ENCODE results near the gene MOB3B. TPM values are rescaled to one million over a fixed set of nuclear protein-coding genes. Genes with fewer than 3 reads are reported as not detected.

MOB3B gene
- polyA plus RNA-seq, 2 donors: 2.0 to 2.5 TPM

DNA sequence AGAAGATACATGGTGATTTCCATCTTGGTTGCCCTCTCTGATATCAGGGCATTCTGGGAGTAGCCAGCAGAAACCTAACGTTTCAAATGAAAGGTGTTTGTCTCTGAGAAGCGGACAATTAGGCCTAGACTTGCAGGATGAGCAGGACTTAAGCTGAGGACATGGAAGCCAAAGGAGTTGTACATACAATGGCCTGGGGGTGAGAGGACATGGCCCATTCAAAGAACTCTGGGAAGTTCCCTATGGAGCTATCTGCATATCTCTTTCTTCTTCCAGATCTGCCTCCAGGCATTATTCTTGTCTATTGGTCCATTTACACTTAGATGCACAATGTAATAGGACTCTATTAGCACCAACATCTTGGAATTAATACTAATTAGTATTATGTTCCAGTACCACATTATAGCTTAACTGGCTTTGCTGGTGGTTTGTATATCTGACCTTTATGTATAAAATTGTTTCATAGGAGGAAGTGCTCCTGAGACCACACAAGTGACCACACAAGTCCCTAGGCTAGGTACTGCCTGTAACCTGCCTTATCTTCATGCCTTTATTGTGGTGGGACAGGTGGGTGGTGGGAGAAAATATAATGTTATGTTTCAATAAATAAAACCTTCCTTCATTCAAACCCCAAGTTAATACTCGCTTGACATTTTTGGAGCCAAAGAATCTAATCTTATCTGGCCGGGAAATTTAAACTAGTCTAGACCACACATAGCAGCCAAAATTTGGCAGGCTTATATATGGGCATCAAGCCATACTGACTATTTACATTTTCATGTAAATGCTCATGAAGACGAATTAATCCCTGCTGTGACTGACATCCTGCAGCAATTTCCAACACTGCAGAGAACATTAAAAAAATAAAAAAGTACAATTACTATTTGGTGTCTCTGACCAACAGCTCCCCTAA is 180.6 kb downstream of the MOB3B start:
- 43 to 51% methylated on average over 5 of the region's 5 CpGs for WGBS, 2 donors
- H3K27me3 ChIP-seq (ENCODE audit: control insufficient read depth in 1 of 2, insufficient read depth in 2 of 2, low read length in 2 of 2): no peaks in the 10 kb centered on the region
- H3K4me3 ChIP-seq (ENCODE audit: low read depth in 1 of 2, low read length in 2 of 2): no peak overlapping the region
- H3K36me3 ChIP-seq (ENCODE audit: control insufficient read depth in 2 of 2, insufficient read depth in 2 of 2, low read length in 1 of 2): no peaks in the 10 kb centered on the region
- no peaks in the 10 kb centered on the region for H3K4me1 ChIP-seq (ENCODE audit: control insufficient read depth in 2 of 2, insufficient read depth in 2 of 2, low read length in 1 of 2)
- no peaks in the 10 kb centered on the region for H3K9me3 ChIP-seq (ENCODE audit: control insufficient read depth in 2 of 2, insufficient read depth in 1 of 2, low read depth in 1 of 2, low read length in 1 of 2)
- no peak overlapping the region for H3K27ac ChIP-seq (ENCODE audit: low read depth in 2 of 2, low read length in 1 of 2)

DNA sequence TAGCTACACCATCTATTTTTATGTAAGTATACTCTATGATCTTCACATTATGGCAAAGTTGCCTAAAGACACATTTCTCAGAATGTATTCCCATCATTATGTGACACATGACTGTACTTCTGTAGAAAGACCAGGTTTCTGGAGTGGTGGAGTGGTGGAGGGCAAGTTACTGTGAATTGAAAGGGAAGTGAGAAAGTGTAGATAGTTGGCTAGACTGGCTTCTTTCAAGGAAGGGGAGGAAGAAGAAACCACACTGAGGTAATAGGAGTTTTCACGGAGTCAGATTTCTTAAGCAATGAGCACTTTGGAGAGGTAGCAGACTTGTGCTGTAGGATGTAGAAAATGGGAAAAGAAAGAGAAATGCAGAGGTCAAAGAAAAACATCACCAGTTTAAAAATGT is 181.7 kb downstream of the MOB3B start:
- no peaks in the 10 kb centered on the region for H3K4me1 ChIP-seq (ENCODE audit: control insufficient read depth in 2 of 2, insufficient read depth in 2 of 2, low read length in 1 of 2)
- no peaks in the 10 kb centered on the region for H3K36me3 ChIP-seq (ENCODE audit: control insufficient read depth in 2 of 2, insufficient read depth in 2 of 2, low read length in 1 of 2)
- no peaks in the 10 kb centered on the region for H3K9me3 ChIP-seq (ENCODE audit: control insufficient read depth in 2 of 2, insufficient read depth in 1 of 2, low read depth in 1 of 2, low read length in 1 of 2)
- no peaks in the 10 kb centered on the region for H3K27me3 ChIP-seq (ENCODE audit: control insufficient read depth in 1 of 2, insufficient read depth in 2 of 2, low read length in 2 of 2)
- H3K4me3 ChIP-seq (ENCODE audit: low read depth in 1 of 2, low read length in 2 of 2): no peak overlapping the region
- no peak overlapping the region for H3K27ac ChIP-seq (ENCODE audit: low read depth in 2 of 2, low read length in 1 of 2)
- 90 to 94% methylated on average over 1 of the region's 1 CpG for WGBS, 2 donors

DNA sequence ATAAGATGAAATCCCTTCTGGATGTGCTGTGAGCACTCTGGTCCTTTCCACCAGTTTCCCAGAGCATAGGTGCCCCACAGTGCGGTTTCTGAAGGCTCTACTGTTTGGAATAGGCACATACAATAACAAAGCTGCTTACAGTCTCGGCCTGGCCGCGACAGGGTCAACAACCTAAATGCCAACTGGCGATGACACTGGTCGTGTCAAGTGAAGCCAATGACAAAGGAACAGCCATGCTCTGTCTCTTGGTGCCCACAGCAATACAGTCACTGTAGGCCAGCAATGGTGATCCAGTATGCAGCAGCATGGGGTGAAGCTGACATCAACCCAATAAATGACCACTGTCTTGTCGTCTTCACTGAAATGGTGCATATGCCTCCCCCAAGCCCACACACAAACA is 184.8 kb downstream of the MOB3B start:
- WGBS, 2 donors: 95 to 97% methylated on average over 7 of the region's 7 CpGs
- Histone ChIP-seq H3K4me3 (ENCODE audit: low read depth in 1 of 2, low read length in 2 of 2) (no peak overlapping the region), H3K4me1 (ENCODE audit: control insufficient read depth in 2 of 2, insufficient read depth in 2 of 2, low read length in 1 of 2) (peaks cover 0 to 2% of the 10 kb centered on the region in 2 donors), H3K27ac (ENCODE audit: low read depth in 2 of 2, low read length in 1 of 2) (no peak overlapping the region), H3K9me3 (ENCODE audit: control insufficient read depth in 2 of 2, insufficient read depth in 1 of 2, low read depth in 1 of 2, low read length in 1 of 2) (no peaks in the 10 kb centered on the region), H3K27me3 (ENCODE audit: control insufficient read depth in 1 of 2, insufficient read depth in 2 of 2, low read length in 2 of 2) (no peaks in the 10 kb centered on the region), H3K36me3 (ENCODE audit: control insufficient read depth in 2 of 2, insufficient read depth in 2 of 2, low read length in 1 of 2) (no peaks in the 10 kb centered on the region)

DNA sequence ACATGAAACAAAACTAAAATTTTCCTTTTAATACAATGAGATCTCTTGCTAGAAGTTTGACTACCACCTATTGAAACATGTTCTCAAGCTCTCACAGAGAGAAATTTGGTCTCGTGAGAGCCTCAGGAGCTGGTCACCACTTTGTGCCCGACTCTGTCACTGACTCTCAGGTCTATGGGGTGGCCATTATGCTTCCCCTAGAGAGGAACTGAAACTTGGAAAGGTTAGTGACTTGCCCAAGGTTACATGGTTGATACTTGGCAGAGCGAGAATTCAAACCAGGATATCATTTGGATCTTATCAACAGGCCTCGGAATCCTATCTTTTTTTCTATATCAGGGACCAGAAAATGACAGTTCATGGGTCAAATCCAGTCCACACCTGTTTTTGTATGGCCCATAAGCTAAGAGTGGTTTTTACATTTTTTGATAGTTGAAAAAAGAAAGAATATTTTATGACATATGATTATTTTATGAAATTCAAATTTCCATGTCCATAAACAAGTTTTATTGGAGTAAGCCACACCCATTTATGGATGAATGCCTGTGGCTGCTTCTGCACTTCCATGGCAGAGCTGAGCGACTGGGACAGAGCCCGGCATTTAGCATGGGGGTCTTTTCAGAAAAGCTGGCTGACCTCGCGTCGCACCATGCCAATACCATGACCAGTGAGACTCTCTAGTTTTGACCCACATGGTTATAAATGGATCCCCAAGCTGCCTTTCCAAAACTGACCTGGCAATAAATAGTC is 187.9 kb downstream of the MOB3B start:
- no peaks in the 10 kb centered on the region for H3K36me3 ChIP-seq (ENCODE audit: control insufficient read depth in 2 of 2, insufficient read depth in 2 of 2, low read length in 1 of 2)
- no peaks in the 10 kb centered on the region for H3K27me3 ChIP-seq (ENCODE audit: control insufficient read depth in 1 of 2, insufficient read depth in 2 of 2, low read length in 2 of 2)
- peaks cover 4 to 8% of the 10 kb centered on the region in 2 donors for H3K4me1 ChIP-seq (ENCODE audit: control insufficient read depth in 2 of 2, insufficient read depth in 2 of 2, low read length in 1 of 2)
- H3K27ac ChIP-seq (ENCODE audit: low read depth in 2 of 2, low read length in 1 of 2): no peak overlapping the region
- no peak overlapping the region for H3K4me3 ChIP-seq (ENCODE audit: low read depth in 1 of 2, low read length in 2 of 2)
- H3K9me3 ChIP-seq (ENCODE audit: control insufficient read depth in 2 of 2, insufficient read depth in 1 of 2, low read depth in 1 of 2, low read length in 1 of 2): no peaks in the 10 kb centered on the region
- WGBS, 2 donors: 77 to 79% methylated on average over 9 of the region's 9 CpGs

GRCh38 chr9:27340961-27341511 is 188.6 kb downstream of the MOB3B start:
- Histone ChIP-seq H3K27ac (ENCODE audit: low read depth in 2 of 2, low read length in 1 of 2) (no peak overlapping the region), H3K9me3 (ENCODE audit: control insufficient read depth in 2 of 2, insufficient read depth in 1 of 2, low read depth in 1 of 2, low read length in 1 of 2) (no peaks in the 10 kb centered on the region), H3K4me3 (ENCODE audit: low read depth in 1 of 2, low read length in 2 of 2) (no peak overlapping the region), H3K27me3 (ENCODE audit: control insufficient read depth in 1 of 2, insufficient read depth in 2 of 2, low read length in 2 of 2) (no peaks in the 10 kb centered on the region), H3K36me3 (ENCODE audit: control insufficient read depth in 2 of 2, insufficient read depth in 2 of 2, low read length in 1 of 2) (no peaks in the 10 kb centered on the region), H3K4me1 (ENCODE audit: control insufficient read depth in 2 of 2, insufficient read depth in 2 of 2, low read length in 1 of 2) (peaks cover 4 to 8% of the 10 kb centered on the region in 2 donors)
- 74 to 76% methylated on average over 7 of the region's 7 CpGs for WGBS, 2 donors

DNA sequence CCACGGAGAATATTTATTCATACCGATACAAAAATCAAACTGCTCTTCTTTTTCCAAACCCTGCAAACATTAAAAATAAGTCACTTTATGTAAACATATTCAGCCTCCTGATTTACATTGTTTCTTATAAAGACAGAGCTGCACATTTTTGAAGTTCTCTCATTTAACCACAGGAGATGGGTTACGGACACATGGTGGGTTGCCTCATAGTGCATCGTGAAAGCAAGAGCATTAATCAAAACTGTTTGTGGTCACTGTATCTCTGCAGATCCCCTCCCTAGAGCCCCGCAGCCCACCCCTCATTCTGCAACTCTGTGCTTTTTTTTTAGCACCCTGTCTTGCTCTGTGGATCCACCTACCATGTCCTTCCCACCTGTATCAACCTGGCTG is 189.3 kb downstream of the MOB3B start:
- H3K4me1 ChIP-seq (ENCODE audit: control insufficient read depth in 2 of 2, insufficient read depth in 2 of 2, low read length in 1 of 2): peaks cover 4 to 8% of the 10 kb centered on the region in 2 donors
- no peaks in the 10 kb centered on the region for H3K9me3 ChIP-seq (ENCODE audit: control insufficient read depth in 2 of 2, insufficient read depth in 1 of 2, low read depth in 1 of 2, low read length in 1 of 2)
- H3K27ac ChIP-seq (ENCODE audit: low read depth in 2 of 2, low read length in 1 of 2): no peak overlapping the region
- 61 to 67% methylated on average over 5 of the region's 5 CpGs for WGBS, 2 donors
- H3K27me3 ChIP-seq (ENCODE audit: control insufficient read depth in 1 of 2, insufficient read depth in 2 of 2, low read length in 2 of 2): no peaks in the 10 kb centered on the region
- no peaks in the 10 kb centered on the region for H3K36me3 ChIP-seq (ENCODE audit: control insufficient read depth in 2 of 2, insufficient read depth in 2 of 2, low read length in 1 of 2)
- H3K4me3 ChIP-seq (ENCODE audit: low read depth in 1 of 2, low read length in 2 of 2): no peak overlapping the region

DNA sequence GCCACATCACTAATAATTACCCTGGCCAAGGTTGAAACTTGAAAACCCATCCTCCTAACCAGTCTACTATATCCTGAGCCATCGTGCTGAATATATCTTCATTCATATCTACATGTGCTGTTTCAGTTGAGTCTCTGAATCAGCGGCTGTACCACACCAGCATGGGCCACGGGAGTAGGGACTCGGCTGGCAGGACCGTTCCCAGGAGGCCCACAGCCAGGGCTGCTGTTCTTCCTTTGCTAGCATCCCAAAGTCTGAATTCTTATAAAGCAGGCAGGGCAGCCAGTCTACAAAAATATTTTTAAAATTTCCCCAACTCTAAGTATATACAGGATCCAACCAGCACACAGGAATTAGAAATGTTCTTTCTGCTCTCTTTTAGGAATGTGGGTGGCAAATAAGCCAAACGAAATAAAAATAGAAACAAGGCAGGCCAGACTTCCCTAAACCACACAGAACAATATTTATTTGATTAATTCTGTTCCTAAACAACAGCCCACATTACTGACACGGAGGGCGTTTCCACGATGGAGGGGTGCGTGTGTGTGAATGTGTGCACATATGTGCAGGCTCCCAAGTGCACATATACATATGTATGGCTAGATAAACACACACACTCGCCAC is 189.8 kb downstream of the MOB3B start:
- Histone ChIP-seq H3K27ac (ENCODE audit: low read depth in 2 of 2, low read length in 1 of 2) (peak overlapping the region in 1 of 2 donors; percentile 1), H3K4me3 (ENCODE audit: low read depth in 1 of 2, low read length in 2 of 2) (no peak overlapping the region), H3K9me3 (ENCODE audit: control insufficient read depth in 2 of 2, insufficient read depth in 1 of 2, low read depth in 1 of 2, low read length in 1 of 2) (no peaks in the 10 kb centered on the region), H3K27me3 (ENCODE audit: control insufficient read depth in 1 of 2, insufficient read depth in 2 of 2, low read length in 2 of 2) (no peaks in the 10 kb centered on the region), H3K4me1 (ENCODE audit: control insufficient read depth in 2 of 2, insufficient read depth in 2 of 2, low read length in 1 of 2) (peaks cover 4 to 8% of the 10 kb centered on the region in 2 donors), H3K36me3 (ENCODE audit: control insufficient read depth in 2 of 2, insufficient read depth in 2 of 2, low read length in 1 of 2) (no peaks in the 10 kb centered on the region)
- 51 to 55% methylated on average over 11 of the region's 11 CpGs for WGBS, 2 donors

DNA sequence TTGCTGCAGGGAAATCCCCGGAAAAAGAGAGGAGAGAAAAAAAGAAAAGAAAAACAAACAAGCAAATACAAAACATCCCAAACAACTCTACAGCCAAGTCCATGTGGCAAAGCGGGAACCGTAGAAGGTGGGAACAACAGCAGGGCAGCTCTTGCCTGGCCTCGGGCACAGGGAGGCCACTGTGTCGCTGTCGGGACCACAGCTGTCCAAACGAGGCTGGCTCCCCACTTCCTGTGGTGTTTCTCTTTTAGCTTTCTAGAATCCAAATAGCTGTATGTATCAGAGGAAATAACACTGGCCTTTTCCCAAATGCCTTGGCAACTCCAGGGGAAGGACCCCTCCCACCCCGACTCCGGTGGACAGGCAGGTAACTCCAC is 191.1 kb downstream of the MOB3B start:
- Histone ChIP-seq H3K4me3 (ENCODE audit: low read depth in 1 of 2, low read length in 2 of 2) (no peak overlapping the region), H3K27me3 (ENCODE audit: control insufficient read depth in 1 of 2, insufficient read depth in 2 of 2, low read length in 2 of 2) (no peaks in the 10 kb centered on the region), H3K36me3 (ENCODE audit: control insufficient read depth in 2 of 2, insufficient read depth in 2 of 2, low read length in 1 of 2) (no peaks in the 10 kb centered on the region), H3K9me3 (ENCODE audit: control insufficient read depth in 2 of 2, insufficient read depth in 1 of 2, low read depth in 1 of 2, low read length in 1 of 2) (no peaks in the 10 kb centered on the region), H3K27ac (ENCODE audit: low read depth in 2 of 2, low read length in 1 of 2) (peak overlapping the region in 1 of 2 donors; percentile 16), H3K4me1 (ENCODE audit: control insufficient read depth in 2 of 2, insufficient read depth in 2 of 2, low read length in 1 of 2) (peaks cover 4 to 8% of the 10 kb centered on the region in 2 donors)
- 49 to 58% methylated on average over 9 of the region's 9 CpGs for WGBS, 2 donors

- Histone ChIP-seq H3K27ac (ENCODE audit: low read depth in 2 of 2, low read length in 1 of 2) (peak overlapping the region in 1 of 2 donors; percentile 16), H3K4me3 (ENCODE audit: low read depth in 1 of 2, low read length in 2 of 2) (no peak overlapping the region), H3K27me3 (ENCODE audit: control insufficient read depth in 1 of 2, insufficient read depth in 2 of 2, low read length in 2 of 2) (no peaks in the 10 kb centered on the region), H3K9me3 (ENCODE audit: control insufficient read depth in 2 of 2, insufficient read depth in 1 of 2, low read depth in 1 of 2, low read length in 1 of 2) (no peaks in the 10 kb centered on the region), H3K4me1 (ENCODE audit: control insufficient read depth in 2 of 2, insufficient read depth in 2 of 2, low read length in 1 of 2) (peaks cover 4 to 10% of the 10 kb centered on the region in 2 donors), H3K36me3 (ENCODE audit: control insufficient read depth in 2 of 2, insufficient read depth in 2 of 2, low read length in 1 of 2) (no peaks in the 10 kb centered on the region)
- 46 to 58% methylated on average over 5 of the region's 5 CpGs for WGBS, 2 donors
Measured at GRCh38 chr9:27337833-27338526, 191.6 kb downstream of the MOB3B start.
